Endothelial cell of umbilical vein (primary cell): ENCODE measurements around the gene CNTN5. TPM values are rescaled to one million over a fixed set of nuclear protein-coding genes. Genes with fewer than 3 reads are reported as not detected.

ENCODE experiments used
- BruUV-seq: library from RNA; stranded (reverse); fragments of 400-500 nt; replicated peaks from 2 replicates; lab custom pipeline; 2021; lab: Mats Ljungman, UMichigan
- CTCF ChIA-PET: fragments of 300-600, 350-600 bp; sonication (Branson Sonifier 250); formaldehyde crosslinking; loops from one replicate; lab custom pipeline; 2021; ENCODE audit warnings: antibody characterized with exemption, inconsistent platforms; lab: Charles Lee
- POLR2A ChIA-PET: fragments of 300-600, 350-600 bp; sonication (Branson Sonifier 250); formaldehyde crosslinking; loops from one replicate; lab custom pipeline; 2021; ENCODE audit warnings: antibody characterized with exemption, inconsistent platforms; lab: Charles Lee
- DNase-seq: peaks from one replicate; pipeline ENCODE4 v3.0.0-alpha.2; 2011; ENCODE audit warnings: low read depth, low spot score
- FAIRE-seq: peaks from 2 replicates; lab custom pipeline; 2011; peaks lifted over from hg19 to GRCh38; lab: Jason Lieb, UNC
- H2AFZ ChIP-seq: 2 replicates; pipeline ENCODE4 v1.6.0; 2012; ENCODE audit warnings: low read depth, low read length, control low read depth, inconsistent platforms
- H3K27ac ChIP-seq: 2 replicates; pipeline ENCODE4 v1.5.1; 2011; ENCODE audit warnings: low read depth, mild to moderate bottlenecking, control low read depth, low read length, moderate library complexity; ENCODE audit not compliant: insufficient read depth
- H3K27me3 ChIP-seq, 2 experiments: 2 replicates each; pipeline versions ENCODE4 v1.6.0 to v1.6.1; 2011; ENCODE audit warnings: low read length in 2 of 2, mixed read lengths in 1 of 2; ENCODE audit not compliant: control insufficient read depth in 2 of 2, insufficient read depth in 2 of 2
- H3K36me3 ChIP-seq, 2 experiments: 2 replicates in 1 of 2; 3 replicates in 1 of 2; pipeline ENCODE4 v1.5.1; 2011; ENCODE audit warnings: low read length in 2 of 2, mild to moderate bottlenecking in 1 of 2, moderate library complexity in 1 of 2; ENCODE audit not compliant: control insufficient read depth in 2 of 2, insufficient read depth in 2 of 2; ENCODE audit errors: extremely low read depth in 1 of 2
- H3K4me1 ChIP-seq: 3 replicates; pipeline ENCODE4 v1.5.1; 2011; ENCODE audit warnings: mild to moderate bottlenecking, low read length; ENCODE audit not compliant: control insufficient read depth, insufficient read depth; ENCODE audit errors: extremely low read depth
- H3K4me2 ChIP-seq: 2 replicates; pipeline ENCODE4 v1.6.1; 2011; ENCODE audit warnings: low read length, control low read depth, mixed read lengths; ENCODE audit not compliant: insufficient read depth
- H3K4me3 ChIP-seq, 3 experiments: fragments of 200-600 bp in 1 of 3; sonication (generic), shearing (Covaris generic) in 1 of 3; replicated peaks in 1 of 3; 2 replicates each; pipeline ENCODE4 v1.5.1; 2011 to 2016; ENCODE audit warnings: control low read depth in 3 of 3, low read length in 3 of 3, mild to moderate bottlenecking in 2 of 3, inconsistent platforms in 1 of 3, low read depth in 1 of 3, moderate library complexity in 1 of 3; ENCODE audit not compliant: insufficient read depth in 1 of 3
- H3K79me2 ChIP-seq: 2 replicates; pipeline ENCODE4 v1.6.0; 2012; ENCODE audit warnings: low read length, inconsistent platforms; ENCODE audit not compliant: control insufficient read depth, insufficient read depth
- H3K9ac ChIP-seq: replicated peaks from 2 replicates; pipeline ENCODE3; 2011; ENCODE audit warnings: low read length, control low read depth; ENCODE audit not compliant: insufficient read depth; ENCODE audit errors: extremely low read depth
- H3K9me1 ChIP-seq: replicated peaks from 3 replicates; pipeline ENCODE4 v1.6.0; 2011; ENCODE audit warnings: mild to moderate bottlenecking, low read length; ENCODE audit not compliant: control insufficient read depth, insufficient read depth; ENCODE audit errors: extremely low read depth
- H3K9me3 ChIP-seq: replicated peaks from 2 replicates; pipeline ENCODE4 v1.5.1; 2012; ENCODE audit warnings: low read length, inconsistent platforms; ENCODE audit not compliant: control insufficient read depth, insufficient read depth
- H4K20me1 ChIP-seq: replicated peaks from 2 replicates; pipeline ENCODE3; 2011; ENCODE audit warnings: mild to moderate bottlenecking, low read length; ENCODE audit not compliant: control insufficient read depth, insufficient read depth; ENCODE audit errors: extremely low read depth
- CTCF ChIP-seq, 2 donors: IDR thresholded peaks; 1 replicate in 1 of 2; 2 replicates in 1 of 2; pipeline ENCODE4 v1.5.1; 2011; ENCODE audit warnings: low read length in 2 of 2, mild to moderate bottlenecking in 2 of 2, moderate library complexity in 2 of 2, control low read depth in 1 of 2, inconsistent platforms in 1 of 2, low read depth in 1 of 2; ENCODE audit not compliant: insufficient read depth in 1 of 2; ENCODE audit errors: extremely low read depth in 1 of 2
- EZH2 ChIP-seq: IDR thresholded peaks from 2 replicates; pipeline ENCODE4 v1.6.1; 2012; ENCODE audit warnings: borderline replicate concordance, low read depth, mild to moderate bottlenecking, moderate library complexity, low read length, inconsistent platforms; ENCODE audit not compliant: severe bottlenecking
- FOS ChIP-seq: IDR thresholded peaks from 2 replicates; pipeline ENCODE4 v1.6.1; 2011; ENCODE audit warnings: mild to moderate bottlenecking, low read length, moderate library complexity, borderline replicate concordance; ENCODE audit not compliant: insufficient read depth
- GATA2 ChIP-seq: IDR thresholded peaks from 2 replicates; pipeline ENCODE4 v1.7.0; 2011; ENCODE audit warnings: low read depth, mild to moderate bottlenecking, moderate library complexity, mixed read lengths, low read length; ENCODE audit not compliant: insufficient read length, insufficient read depth
- JUN ChIP-seq: IDR thresholded peaks from 2 replicates; pipeline ENCODE4 v1.6.1; 2011; ENCODE audit warnings: borderline replicate concordance, low read depth; ENCODE audit not compliant: insufficient read length, insufficient read depth
- MAX ChIP-seq: IDR thresholded peaks from 2 replicates; pipeline ENCODE4 v1.6.1; 2011; ENCODE audit not compliant: insufficient read depth, insufficient read length
- MYC ChIP-seq: IDR thresholded peaks from one replicate; pipeline ENCODE4 v1.6.1; 2011; ENCODE audit warnings: mild to moderate bottlenecking, low read depth, low read length
- POLR2A ChIP-seq: IDR thresholded peaks from 2 replicates; pipeline ENCODE4 v1.6.1; 2012; ENCODE audit warnings: low read depth, mild to moderate bottlenecking, control low read depth, low read length
- POLR2AphosphoS5 ChIP-seq: IDR thresholded peaks from 2 replicates; pipeline ENCODE4 v1.6.1; 2012; ENCODE audit warnings: low read depth, mild to moderate bottlenecking, control low read depth, low read length, moderate library complexity; ENCODE audit not compliant: insufficient read depth
- dilution Hi-C: fragments of 300-500 bp; cut with MboI; formaldehyde crosslinking; loops from one replicate; pipeline ENCODE4 v1.15.0; 2019; ENCODE audit warnings: low sequenced_read_pairs; ENCODE audit not compliant: extremely low pct_ligation_motif_present
- intact Hi-C: fragments of 100-400 bp; cut with micrococcal nuclease; formaldehyde crosslinking; loops from one replicate; pipeline ENCODE4 v1.10.0; 2022
- polyA plus RNA-seq, 4 experiments: library from polyadenylated mRNA; depleted of rRNA in 3 of 4; stranded (reverse) in 3 of 4; unstranded in 1 of 4; fragments of >200 nt; gene quantifications; 2 replicates each; pipeline versions ENCODE4 v1.2.1 to v1.2.3, GENCODE V29; 2011 to 2012; ENCODE audit warnings: missing spikeins in 1 of 4
- total RNA-seq: library from RNA; stranded (reverse); gene quantifications from 2 replicates; pipeline ENCODE4 v1.2.3, GENCODE V29; 2021

The CNTN5 gene
- total and polyA plus RNA-seq, 2 donors (not counting 3 experiments of a cell fraction or from before 2014, with no cell fraction given) = not detected

DNA sequence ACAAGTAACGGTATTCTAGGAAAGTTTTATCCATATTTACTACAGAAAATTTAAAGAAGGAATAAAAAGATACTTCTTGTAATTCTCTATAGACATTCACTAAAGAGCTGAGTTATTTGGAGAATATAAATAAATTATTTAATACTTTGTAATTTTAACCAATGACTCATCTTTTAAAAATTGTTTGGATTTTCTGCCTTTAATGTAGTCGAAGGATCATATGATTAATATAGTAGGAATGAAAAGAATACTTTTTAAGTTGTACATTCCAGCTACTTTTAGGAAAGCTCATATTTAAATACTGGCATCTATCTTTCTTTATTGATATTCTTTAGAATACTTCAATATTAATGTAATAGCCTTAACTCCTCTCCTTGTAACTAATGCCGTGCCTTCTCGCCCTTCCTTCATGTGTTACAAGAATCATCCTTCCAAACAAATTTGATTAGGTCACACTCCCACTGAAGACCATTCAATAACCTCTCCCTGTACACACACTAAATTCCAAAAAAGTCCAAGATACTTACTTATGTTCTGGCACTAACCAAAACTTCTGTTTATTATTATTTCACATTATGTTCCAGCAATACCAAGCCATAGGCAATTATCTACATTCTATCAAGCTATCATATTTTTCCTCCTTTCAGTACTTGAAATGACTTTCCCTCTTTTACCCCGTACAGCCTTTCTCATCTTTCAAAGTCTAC is 501.9 kb downstream of the CNTN5 start:
- Histone ChIP-seq H3K79me2 (no peaks in the 10 kb centered on the region), H3K4me3 (no peak overlapping the region), H3K36me3 (no peaks in the 10 kb centered on the region), H3K27ac (no peak overlapping the region), H3K4me1 (no peaks in the 10 kb centered on the region), H4K20me1 (no peaks in the 10 kb centered on the region), H3K9me1 (no peaks in the 10 kb centered on the region), H2AFZ (no peak overlapping the region), H3K27me3 (no peaks in the 10 kb centered on the region), H3K4me2 (no peak overlapping the region), H3K9ac (no peak overlapping the region), H3K9me3 (no peaks in the 10 kb centered on the region)
- no peak for FAIRE-seq
- ChIA-PET CTCF (interaction anchor here (0.6 kb wide), 1 partner anchor 35 kb away, joined by 3 read pairs; no protein-coding TSS in a partner anchor), POLR2A (no interaction called here)
- dilution Hi-C loops = no loop called here
- no peak for DNase-seq
- BruUV-seq = no TSS peak
- TF ChIP-seq GATA2 (no peak), MYC (no peak), CTCF (IDR thresholded peaks at IDR 0.05; ENCODE audit: extremely low read depth in 1 of 2, insufficient read depth in 1 of 2, low read depth in 1 of 2, low read length in 2 of 2) (no peak), EZH2 (no peak), FOS (no peak), POLR2A (no peak), JUN (no peak), MAX (no peak), POLR2AphosphoS5 (no peak)
- intact Hi-C loops = no loop called here
